GM12878 (cell line): ENCODE results near the gene MYLK4. TPM values are rescaled to one million over a fixed set of nuclear protein-coding genes. Genes with fewer than 3 reads are reported as not detected.

ENCODE experiments used
- ATAC-seq: fragments of 200-7000 bp; cut with Tn5 transposase; 3 replicates; pipeline ENCODE4 v1.9.1; 2020; ENCODE audit warnings: mild to moderate bottlenecking, moderate library complexity
- BruUV-seq: library from RNA; stranded (reverse); fragments of 400-500 nt; replicated peaks from 2 replicates; lab custom pipeline; 2021; lab: Mats Ljungman, UMichigan
- CTCF ChIA-PET: fragments of 300-600 bp; sonication (Branson Sonifier 250); formaldehyde crosslinking; extraction: SDS; loops from one replicate; lab custom pipeline; 2021; ENCODE audit warnings: inconsistent platforms; lab: Yijun Ruan, JAX
- POLR2A ChIA-PET: fragments of 350-600 bp; formaldehyde crosslinking; extraction: SDS; loops from one replicate; lab custom pipeline; 2021; ENCODE audit warnings: inconsistent platforms; lab: Charles Lee
- RAD21 ChIA-PET: fragments of 300-600 bp; sonication (Branson Sonifier 250); formaldehyde crosslinking; loops from one replicate; lab custom pipeline; 2023; ENCODE audit warnings: antibody characterized with exemption; ENCODE audit not compliant: unreplicated experiment; lab: Charles Lee
- SMC1A ChIA-PET: fragments of 300-600 bp; sonication (Branson Sonifier 250); formaldehyde crosslinking; loops from one replicate; lab custom pipeline; 2023; ENCODE audit not compliant: unreplicated experiment, uncharacterized antibody; lab: Charles Lee
- DNase-seq: peaks from one replicate; pipeline ENCODE4 v3.0.0-alpha.2; 2011; ENCODE audit warnings: low read depth, low spot score
- FAIRE-seq: peaks from 3 replicates; lab custom pipeline; 2011; peaks lifted over from hg19 to GRCh38; lab: Jason Lieb, UNC
- H2AFZ ChIP-seq: 2 replicates; pipeline ENCODE4 v1.6.0; 2011; ENCODE audit warnings: low read depth, low read length, control low read depth; ENCODE audit not compliant: control insufficient read depth
- H3K27ac ChIP-seq: 2 replicates; pipeline ENCODE4 v1.5.1; 2011; ENCODE audit warnings: control low read depth; ENCODE audit not compliant: control insufficient read depth, insufficient read depth
- H3K27me3 ChIP-seq, 2 experiments: replicated peaks in 1 of 2; 2 replicates each; pipeline versions ENCODE4 v1.6.0 to v1.6.1; 2011; ENCODE audit warnings: low read length in 1 of 2; ENCODE audit not compliant: control insufficient read depth in 2 of 2, insufficient read depth in 2 of 2
- H3K36me3 ChIP-seq, 2 experiments: 2 replicates each; pipeline ENCODE4 v1.5.1; 2011; ENCODE audit warnings: low read length in 1 of 2; ENCODE audit not compliant: control insufficient read depth in 2 of 2, insufficient read depth in 2 of 2
- H3K4me1 ChIP-seq: 2 replicates; pipeline ENCODE4 v1.6.1; 2011; ENCODE audit warnings: mild to moderate bottlenecking, low read length, moderate library complexity, mixed read lengths; ENCODE audit not compliant: control insufficient read depth, insufficient read depth
- H3K4me2 ChIP-seq: 2 replicates; pipeline ENCODE4 v1.6.0; 2011; ENCODE audit warnings: control low read depth; ENCODE audit not compliant: control insufficient read depth, insufficient read depth
- H3K4me3 ChIP-seq: fragments of 200-600 bp; sonication (generic); 2 replicates; pipeline ENCODE4 v1.5.1; 2016
- H3K79me2 ChIP-seq: 2 replicates; pipeline ENCODE4 v1.6.0; 2011; ENCODE audit warnings: low read length; ENCODE audit not compliant: control insufficient read depth, insufficient read depth
- H3K9ac ChIP-seq: 2 replicates; pipeline ENCODE4 v1.8.0; 2011; ENCODE audit warnings: low read length, control low read depth, mixed read lengths; ENCODE audit not compliant: control insufficient read depth, insufficient read depth
- H3K9me3 ChIP-seq: replicated peaks from 3 replicates; pipeline ENCODE4 v1.5.1; 2011; ENCODE audit warnings: mild to moderate bottlenecking, low read length; ENCODE audit not compliant: control insufficient read depth, insufficient read depth
- H4K20me1 ChIP-seq: 2 replicates; pipeline ENCODE4 v1.6.0; 2011; ENCODE audit not compliant: control insufficient read depth, insufficient read depth
- ASH2L ChIP-seq: fragments of 300-600, 200-600 bp; sonication (generic); IDR thresholded peaks from 2 replicates; pipeline ENCODE4 v1.6.1; 2017; ENCODE audit warnings: low read depth, mild to moderate bottlenecking, borderline replicate concordance
- ATF3 ChIP-seq: IDR thresholded peaks from 2 replicates; pipeline ENCODE4 v1.6.1; 2011; ENCODE audit warnings: low read depth, mild to moderate bottlenecking, low read length, moderate library complexity, borderline replicate concordance; ENCODE audit errors: extremely low read depth
- CHD2 ChIP-seq: IDR thresholded peaks from 2 replicates; pipeline ENCODE4 v1.6.1; 2011; ENCODE audit warnings: low read depth, low read length, improper control_type of control experiment, borderline replicate concordance
- HCFC1 ChIP-seq: fragments of 150-350 bp; IDR thresholded peaks from 2 replicates; pipeline ENCODE4 v1.6.1; 2014; ENCODE audit warnings: low read length
- MLLT1 ChIP-seq: fragments of 450-650 bp; IDR thresholded peaks from 2 replicates; pipeline ENCODE4 v1.6.1; 2016; ENCODE audit warnings: mild to moderate bottlenecking
- POLR2AphosphoS5 ChIP-seq: IDR thresholded peaks from 2 replicates; pipeline ENCODE4 v1.6.1; 2011; ENCODE audit warnings: mild to moderate bottlenecking, low read length, inconsistent platforms
- SP1 ChIP-seq: IDR thresholded peaks from one replicate; pipeline ENCODE4 v1.6.1; 2011; ENCODE audit warnings: low read depth, low read length
- SUPT20H ChIP-seq: IDR thresholded peaks from 2 replicates; pipeline ENCODE4 v1.6.1; 2011; ENCODE audit warnings: low read depth, mild to moderate bottlenecking, low read length, moderate library complexity, borderline replicate concordance; ENCODE audit not compliant: control insufficient read depth
- USF2 ChIP-seq: IDR thresholded peaks from 2 replicates; pipeline ENCODE4 v1.6.1; 2011; ENCODE audit warnings: low read depth, low read length, improper control_type of control experiment, borderline replicate concordance
- YY1 ChIP-seq: IDR thresholded peaks from 2 replicates; pipeline ENCODE4 v1.6.1; 2011; ENCODE audit warnings: low read depth, mild to moderate bottlenecking, low read length
- ZBTB40 ChIP-seq: fragments of 450-650 bp; IDR thresholded peaks from 2 replicates; pipeline ENCODE4 v1.6.1; 2016; ENCODE audit warnings: mild to moderate bottlenecking, moderate library complexity, borderline replicate concordance
- ZNF622 ChIP-seq: fragments of 450-650 bp; IDR thresholded peaks from 2 replicates; pipeline ENCODE4 v1.6.1; 2017; ENCODE audit warnings: mild to moderate bottlenecking, inconsistent platforms
- WGBS: methylation state at CpG from one replicate; pipeline ENCODE4 v1.1.6; 2016; ENCODE audit warnings: low lambda C conversion rate; ENCODE audit not compliant: insufficient replicate concordance, insufficient coverage; ENCODE audit errors: missing lambda C conversion rate; 5-methylcytosine and 5-hydroxymethylcytosine counted together
- in situ Hi-C: fragments of 300-500 bp; cut with MboI; formaldehyde crosslinking; loops from 9 replicates; pipeline ENCODE4 v1.14.3; 2018; ENCODE audit warnings: mixed read lengths
- intact Hi-C: fragments of 100-400 bp; cut with micrococcal nuclease; formaldehyde crosslinking; loops from one replicate; pipeline ENCODE4 v1.14.2; 2022; ENCODE audit not compliant: unreplicated experiment
- polyA plus RNA-seq, 11 experiments: library from polyadenylated mRNA; depleted of rRNA in 4 of 11; unstranded in 6 of 11; stranded (reverse) in 5 of 11; fragments of >200 nt; fragmentation: Nextera tagmentation in 4 of 11; fragmentation: Illumina TruSeq in 1 of 11; extraction: Ambion mirVana in 4 of 11; extraction: Trizol in 1 of 11; gene quantifications; 1 replicate in 1 of 11; 2 replicates in 10 of 11; pipeline versions ENCODE4 v1.2.1 to v1.2.3, GENCODE V29; 2011 to 2016; ENCODE audit warnings: inconsistent platforms in 2 of 11, missing spikeins in 2 of 11, low read depth in 1 of 11
- total RNA-seq, 4 experiments: library from RNA; depleted of rRNA in 3 of 4; stranded (reverse); fragments of >200 nt in 3 of 4; fragmentation: Illumina TruSeq in 1 of 4; extraction: Trizol in 1 of 4; gene quantifications; 2 replicates each; pipeline versions ENCODE4 v1.2.1 to v1.2.3, GENCODE V29; 2013 to 2021

The MYLK4 gene
- total and polyA plus RNA-seq, 10 of the 15 experiments (the other 5 are each of a cell fraction or from before 2014, with no cell fraction given) = under 0.01 to 0.09 (median 0.05) TPM; not detected in 1

- Histone ChIP-seq H3K79me2 (no peaks in the 10 kb centered on the region), H4K20me1 (no peaks in the 10 kb centered on the region), H3K9ac (no peak overlapping the region), H3K4me2 (no peak overlapping the region), H3K27ac (no peak overlapping the region), H3K36me3 (no peaks in the 10 kb centered on the region), H2AFZ (no peak overlapping the region), H3K27me3 (peaks cover 5 to 6% of the 10 kb centered on the region in 2 experiments; a peak in 3 of 4 replicates), H3K4me1 (no peaks in the 10 kb centered on the region), H3K4me3 (no peak overlapping the region), H3K9me3 (no peaks in the 10 kb centered on the region)
- intact Hi-C loops (no loop called here), in situ Hi-C loops (no loop called here)
- CTCF ChIA-PET = interaction anchor here (0.6 to 0.7 kb wide), 2 partner anchors 96 to 326 kb away, joined by 3 read pairs; no protein-coding TSS in a partner anchor
- TF ChIP-seq CHD2 (no peak), USF2 (no peak), SP1 (no peak), ZNF622 (no peak), HCFC1 (no peak), SUPT20H (no peak), POLR2AphosphoS5 (no peak), ATF3 (no peak), ZBTB40 (no peak), YY1 (no peak), ASH2L (no peak), MLLT1 (no peak)
- ATAC-seq = no peak
- no peak for DNase-seq
- RAD21 ChIA-PET = no interaction called here
- SMC1A ChIA-PET = interaction anchor here (1.0 to 1.2 kb wide), 2 partner anchors 26 to 187 kb away, joined by 3 read pairs; no protein-coding TSS in a partner anchor
- WGBS = 42% methylated on average over 17 of the region's 17 CpGs
- no TSS peak for BruUV-seq
- no peak for FAIRE-seq
- POLR2A ChIA-PET = no interaction called here
These were observed 7.2 kb downstream of the MYLK4 start for GRCh38 chr6:2743280-2744208.
